Medulla oblongata (tissue), 1 donor: ENCODE results near the gene RNF4.
"Not testable (repeated sequence)": the region's sequence is repeated elsewhere in the genome, so short reads cannot be mapped to it uniquely, and the experiment has no call there.

Experiments used
- DNase-seq: peaks from one replicate; pipeline ENCODE4 v3.0.0-alpha.2; 2015; ENCODE audit errors: extremely low spot score

RNF4 gene

DNA sequence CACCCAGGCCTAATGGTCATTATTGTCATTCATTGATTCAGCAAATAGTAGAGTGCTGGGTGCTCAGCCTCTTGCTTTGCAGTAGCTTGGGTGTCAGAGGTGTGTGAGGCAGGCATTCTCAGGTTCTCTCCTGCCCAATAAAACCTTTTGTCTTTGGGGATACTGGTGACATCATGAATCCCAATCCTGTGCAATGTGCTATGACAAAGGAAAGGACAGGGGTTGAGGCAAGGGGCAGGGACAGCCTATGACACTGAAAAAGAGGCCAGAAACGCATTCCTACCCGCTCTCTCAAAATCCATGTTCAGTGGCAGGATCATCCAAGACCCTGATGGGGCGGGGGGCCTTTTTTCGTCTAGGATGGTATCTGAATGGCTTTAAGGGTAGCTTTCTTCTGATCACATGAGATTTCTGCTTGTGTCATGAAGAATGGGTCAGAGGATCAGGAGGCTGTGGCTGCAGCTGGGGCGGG is 66.0 kb downstream of the RNF4 start:
- no peak for DNase-seq

DNA sequence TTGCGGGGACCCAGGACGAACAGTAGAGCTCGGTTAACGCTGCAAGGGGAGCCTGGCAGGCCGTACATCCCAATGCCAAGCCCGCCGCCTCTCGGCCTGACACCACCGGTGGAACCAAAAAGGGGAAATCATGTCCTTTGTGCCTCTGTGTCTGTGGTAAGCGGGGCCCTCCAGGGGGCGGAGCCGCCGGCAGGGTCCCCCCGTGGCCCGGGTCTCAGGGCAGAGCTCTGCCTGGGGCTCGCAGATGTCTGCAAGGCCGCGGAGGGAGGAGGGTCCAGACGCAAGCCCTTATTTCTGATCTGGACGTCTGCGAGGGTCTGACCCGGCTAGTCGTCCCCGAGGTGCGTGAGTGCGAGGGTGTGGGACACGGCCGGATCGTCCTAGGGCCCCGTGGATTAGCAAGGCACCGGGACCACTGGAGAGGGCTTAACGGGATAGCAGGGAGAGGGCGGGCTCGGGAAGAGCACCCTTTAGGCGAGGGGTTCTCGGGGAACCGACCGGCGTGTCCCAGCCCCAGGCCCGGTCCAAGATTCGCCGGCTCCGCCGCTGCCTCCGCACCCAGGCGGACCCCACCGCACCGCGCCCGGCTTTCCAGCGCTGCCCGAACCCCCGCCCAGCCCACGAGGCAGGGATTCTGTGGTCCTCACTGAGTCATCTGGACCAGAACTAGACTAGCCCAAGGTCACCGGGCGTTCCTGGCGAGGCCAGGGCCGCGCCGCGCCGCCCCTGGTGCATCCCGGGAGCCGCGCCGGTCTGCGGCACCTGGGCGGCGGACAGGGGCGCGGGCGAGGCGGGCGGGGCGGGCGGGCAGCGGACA is 66.7 kb downstream of the RNF4 start:
- DNase-seq, result peak; percentile 70

DNA sequence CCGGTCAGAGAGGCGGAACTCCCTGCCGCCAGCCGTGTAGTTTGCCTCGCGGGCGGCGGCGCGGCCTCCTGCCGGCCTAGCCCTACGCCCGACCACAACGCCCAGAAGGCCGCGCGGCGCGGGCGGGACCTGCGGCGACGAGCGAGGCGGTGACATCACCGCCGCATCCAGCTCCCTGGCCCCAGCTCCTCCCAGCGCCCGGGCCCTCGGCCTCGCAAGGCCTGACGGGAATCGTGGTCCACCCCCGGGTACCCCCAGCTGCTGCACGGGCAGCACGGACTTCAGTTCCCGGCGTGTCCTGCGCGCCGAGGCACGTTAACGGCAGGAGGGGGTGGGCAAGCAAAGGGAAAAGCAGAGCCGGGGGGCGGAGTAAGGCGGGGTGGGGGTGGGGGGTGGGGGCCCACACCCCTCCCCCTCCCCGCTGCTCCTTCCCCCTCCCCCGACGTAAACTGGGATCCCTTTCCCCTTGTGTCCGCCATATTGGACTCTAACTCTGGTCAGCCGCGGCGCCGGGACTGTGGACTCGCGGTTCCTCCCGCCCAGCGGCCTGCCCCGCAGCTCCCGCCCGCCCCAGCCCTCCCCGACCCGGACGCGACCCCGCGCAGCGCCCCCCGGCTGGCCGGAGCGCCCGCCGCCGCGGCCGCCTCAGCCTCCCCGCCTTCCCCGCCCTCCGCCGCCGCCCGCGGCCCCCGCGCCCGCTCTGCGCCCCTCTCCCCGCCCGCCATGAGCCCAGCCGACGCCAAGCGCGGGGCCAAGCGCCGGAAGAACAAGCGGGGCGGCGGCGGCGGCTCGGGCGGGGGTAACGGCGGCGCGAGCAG is 67.5 kb downstream of the RNF4 start, which contains the start of gene FAM193A:
Gene FAM193A, plus strand, starts transcription at position 455 of the 818 bp plus-strand sequence. Its CDS starts 269 bp downstream, at position 724.
- DNase-seq, result peak; percentile 99

DNA sequence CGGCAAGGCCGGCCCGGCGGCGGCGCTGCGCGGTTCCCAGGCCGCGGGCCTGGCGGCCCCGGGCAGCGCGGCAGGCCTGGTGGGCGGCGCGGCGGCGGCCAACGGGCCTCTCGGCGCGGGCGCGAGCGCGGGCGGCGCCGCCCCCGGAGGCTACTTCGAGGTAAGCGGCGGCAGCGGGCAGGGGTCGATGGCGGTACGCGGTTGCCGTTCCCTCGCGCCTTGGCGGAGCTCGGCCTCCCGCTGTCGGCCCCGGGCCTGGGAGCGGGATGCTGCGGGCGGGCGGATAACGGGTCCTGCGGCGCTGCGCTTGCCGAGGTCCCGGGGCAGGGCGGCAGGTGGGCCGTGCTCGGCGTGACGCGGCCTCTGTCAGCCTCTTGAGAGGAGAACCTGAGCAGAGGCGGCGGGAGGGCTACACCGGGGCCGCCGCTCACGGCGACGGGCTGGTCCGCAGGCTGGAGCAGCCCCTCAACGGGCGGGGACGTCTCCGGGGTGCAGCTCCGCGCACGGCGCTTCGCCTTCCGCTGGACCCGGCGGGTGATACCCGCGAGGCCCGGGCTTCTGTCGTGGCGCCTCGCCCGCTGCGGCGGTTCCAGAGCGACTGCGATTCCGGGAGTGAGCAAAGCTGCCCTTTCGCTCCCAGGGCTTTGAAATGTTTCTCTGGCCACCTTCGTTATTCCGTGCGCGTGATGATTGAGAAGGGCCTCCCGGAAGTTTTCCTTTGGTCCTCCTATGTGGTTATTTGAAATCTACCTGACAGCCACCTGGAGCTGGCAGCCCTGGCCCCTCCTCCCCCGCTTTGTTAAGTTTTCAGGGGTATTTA is 68.3 kb downstream of the RNF4 start:
- peak; percentile 21 for DNase-seq

DNA sequence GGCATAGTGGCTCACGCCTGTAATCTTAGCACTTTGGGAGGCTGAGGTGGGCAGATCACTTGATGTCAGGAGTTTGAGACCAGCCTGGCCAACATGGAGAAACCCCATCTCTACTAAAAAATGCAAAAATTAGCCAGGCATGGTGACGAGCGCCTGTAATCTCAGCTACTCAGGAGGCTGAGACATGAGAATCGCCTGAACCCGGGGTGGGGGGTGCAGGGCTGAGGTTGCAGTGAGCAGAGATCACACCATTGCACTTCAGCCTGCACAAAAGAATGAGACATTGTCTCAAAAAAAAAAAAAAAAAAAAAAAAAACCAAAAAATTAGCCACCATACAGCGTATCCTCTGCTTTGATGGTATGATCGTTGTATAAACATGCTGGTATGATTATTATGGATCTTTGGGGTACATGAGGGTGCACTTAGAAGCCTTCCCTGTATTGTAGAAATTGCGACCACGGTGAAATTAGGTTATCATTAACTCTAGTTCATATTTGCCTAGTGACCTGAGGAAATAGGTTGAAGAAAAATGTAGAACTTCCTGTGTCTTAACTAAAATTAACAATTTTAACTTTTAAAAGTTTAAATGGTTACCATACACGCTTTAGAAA is 74.8 kb downstream of the RNF4 start:
- DNase-seq, result not testable (repeated sequence)

DNA sequence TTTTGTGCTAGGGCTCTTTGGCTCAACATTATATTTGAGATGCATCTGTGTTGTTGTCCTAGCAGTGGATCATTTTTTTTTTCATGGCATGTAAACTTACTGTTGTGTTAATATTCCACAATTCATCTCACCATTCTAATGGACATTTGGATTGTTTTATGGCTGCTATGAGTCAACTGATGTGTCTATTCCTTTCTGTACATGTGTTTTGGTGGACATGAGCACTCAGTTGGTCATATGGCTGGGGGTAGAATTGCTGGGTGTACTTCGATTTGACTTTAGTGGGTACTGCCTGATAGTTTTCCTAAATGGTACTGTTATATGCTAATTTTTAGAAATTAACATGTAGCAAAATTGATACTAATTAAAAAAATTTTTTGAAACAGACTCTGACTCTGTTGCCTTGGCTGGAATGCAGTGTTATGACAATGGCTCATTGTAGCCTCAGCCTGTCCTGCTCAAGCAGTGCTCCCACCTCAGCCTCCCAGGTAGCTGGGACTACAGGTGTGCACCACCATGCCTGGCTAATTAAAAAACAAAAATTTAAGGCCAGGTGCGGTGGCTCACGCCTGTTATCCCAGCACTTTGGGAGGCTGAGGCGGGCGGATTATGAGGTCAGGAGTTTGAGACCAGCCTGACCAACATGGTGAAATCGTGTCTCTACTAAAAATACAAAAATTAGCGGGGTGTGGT is 76.6 kb downstream of the RNF4 start:
- no peak for DNase-seq

DNA sequence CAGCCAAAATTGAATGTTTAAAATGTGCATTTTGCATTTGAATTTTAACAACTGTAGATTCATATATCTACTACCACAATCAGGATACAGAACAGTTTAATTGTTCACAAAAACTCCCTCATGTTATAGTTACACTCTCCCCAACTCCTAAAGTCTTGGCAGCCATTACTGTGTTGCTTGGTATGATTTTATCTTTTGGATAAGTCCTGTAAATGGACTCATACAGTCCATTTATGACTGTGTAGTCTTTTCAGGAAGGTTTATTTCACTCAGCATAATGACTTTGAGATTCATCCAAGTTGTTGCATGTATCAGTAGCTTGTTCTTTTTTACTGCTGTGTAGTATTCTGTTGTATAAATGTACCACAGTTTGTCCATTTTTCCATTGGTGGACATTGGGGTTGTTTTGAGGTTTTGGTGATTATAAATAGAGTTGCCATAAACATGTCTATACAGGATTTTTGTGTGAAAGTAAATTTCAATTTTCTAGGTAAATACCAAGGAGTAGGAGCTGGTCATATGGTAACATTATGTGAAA is 77.4 kb downstream of the RNF4 start:
- DNase-seq, result no peak

DNA sequence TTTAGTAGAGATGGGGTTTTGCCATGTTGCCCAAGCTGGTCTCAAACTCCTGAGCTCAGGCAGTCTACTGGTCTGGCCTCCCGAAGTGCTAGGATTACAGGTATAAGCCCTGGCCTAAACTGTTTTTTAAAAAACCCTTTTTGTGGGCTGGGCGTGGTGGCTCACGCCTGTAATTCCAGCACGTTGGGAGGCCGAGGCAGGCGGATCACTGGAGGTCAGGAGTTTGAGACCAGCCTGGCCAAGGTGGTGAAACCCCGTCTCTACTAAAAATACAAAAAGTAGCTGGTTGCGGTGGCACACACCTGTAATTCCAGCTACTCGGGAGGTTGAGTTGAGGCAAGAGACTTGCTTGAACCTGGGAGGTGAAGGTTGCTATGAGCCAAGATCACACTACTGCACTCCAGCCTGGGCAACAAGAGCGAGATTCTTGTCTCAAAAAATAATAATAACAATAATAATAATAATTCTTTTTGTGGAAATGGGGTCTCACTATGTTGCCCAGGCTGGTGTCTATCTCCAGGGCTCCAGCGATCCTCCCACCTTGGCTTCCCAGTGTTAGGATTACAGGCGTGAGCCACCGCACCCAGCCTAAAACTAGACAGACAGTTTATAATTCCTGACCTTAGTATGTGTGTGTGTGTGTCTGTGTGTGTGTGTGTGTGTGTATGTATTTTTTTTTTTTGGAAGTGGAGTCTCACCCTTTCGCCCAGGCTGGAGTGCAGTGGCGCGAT is 78.2 kb downstream of the RNF4 start:
- DNase-seq, result not testable (repeated sequence)

DNA sequence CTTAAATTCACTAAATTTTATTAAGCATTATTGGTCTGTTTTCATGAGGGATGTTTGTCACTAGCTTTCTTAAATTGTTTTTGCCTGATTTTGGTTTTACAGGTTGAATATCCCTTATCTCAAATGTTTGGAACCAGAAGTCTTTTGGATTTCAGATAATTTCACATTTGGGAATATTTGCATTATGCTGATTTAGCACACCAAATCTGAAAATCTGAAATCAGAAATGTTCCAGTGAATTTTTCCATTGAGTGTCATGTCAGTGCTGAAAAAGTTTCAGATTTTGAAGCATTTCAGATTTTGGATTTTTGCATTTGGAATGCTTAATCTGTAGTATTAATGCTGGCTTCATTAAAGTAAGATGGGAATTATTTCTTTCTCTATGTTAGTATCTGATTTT is 82.2 kb downstream of the RNF4 start:
- no peak for DNase-seq

DNA sequence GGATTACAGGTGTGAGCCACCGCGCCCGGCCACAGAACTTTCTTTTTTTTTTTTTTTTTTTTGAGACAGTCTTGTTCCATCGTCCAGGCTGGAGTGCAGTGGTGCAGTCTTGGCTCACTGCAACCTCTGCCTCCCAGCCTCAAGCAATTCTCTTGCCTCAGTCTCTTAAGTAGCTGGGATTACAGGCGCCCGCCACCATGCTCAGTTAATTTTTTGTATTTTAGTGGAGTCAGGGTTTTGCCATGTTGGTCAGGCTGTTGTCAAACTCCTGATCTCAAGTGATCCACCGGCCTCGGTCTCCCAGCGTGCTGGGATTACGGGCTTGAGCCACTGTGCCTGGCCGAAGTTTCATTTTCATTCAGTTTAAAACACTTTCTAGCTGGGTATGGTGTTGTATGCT is 83.9 kb downstream of the RNF4 start:
- no peak for DNase-seq

DNA sequence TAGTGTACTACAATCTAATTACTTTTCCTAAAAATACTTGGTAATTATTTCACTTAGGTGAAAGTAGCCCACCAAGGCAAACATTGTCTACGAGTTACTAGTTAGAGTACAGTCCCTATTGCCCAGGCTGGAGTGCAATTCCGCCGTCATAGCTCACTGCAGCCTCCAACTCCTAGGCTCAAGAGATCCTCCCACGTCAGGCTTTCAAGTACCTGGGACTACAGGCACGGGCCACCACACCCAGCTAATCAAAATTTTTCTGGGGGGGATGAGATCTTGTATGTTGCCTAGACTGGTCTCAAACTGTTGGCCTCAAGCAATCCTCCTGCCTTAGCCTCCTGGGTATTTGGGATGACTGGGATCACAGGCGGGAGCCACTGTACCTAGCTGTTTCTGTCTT is 89.4 kb downstream of the RNF4 start:
- DNase-seq, result no peak

DNA sequence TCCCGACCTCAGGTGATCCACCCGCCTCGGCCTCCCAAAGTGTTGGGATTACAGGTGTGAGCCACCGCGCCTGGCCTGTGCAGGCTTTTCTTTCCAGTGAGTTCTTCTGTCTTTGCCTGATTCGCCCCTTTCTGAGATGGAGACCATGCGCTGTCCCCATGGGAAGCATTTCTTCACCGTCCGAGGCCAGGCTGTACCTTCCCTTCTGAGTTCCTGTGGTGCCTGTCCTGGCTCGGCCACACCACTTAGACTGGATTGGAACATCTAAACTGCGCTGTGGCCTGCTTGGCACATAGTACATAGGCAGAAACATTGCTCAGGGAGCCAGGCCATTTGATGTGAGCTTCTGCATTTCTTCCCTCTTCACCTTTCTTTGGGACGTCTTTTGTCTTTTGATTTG is 91.3 kb downstream of the RNF4 start:
- no peak for DNase-seq
